ENCODE data around the gene USB1. TPM values are rescaled to one million over a fixed set of nuclear protein-coding genes. Genes with fewer than 3 reads are reported as not detected.

Gene USB1
- total RNA-seq, 4 donors from 2014 or later = 31.4 to 79.0 (median 60.0) TPM

DNA sequence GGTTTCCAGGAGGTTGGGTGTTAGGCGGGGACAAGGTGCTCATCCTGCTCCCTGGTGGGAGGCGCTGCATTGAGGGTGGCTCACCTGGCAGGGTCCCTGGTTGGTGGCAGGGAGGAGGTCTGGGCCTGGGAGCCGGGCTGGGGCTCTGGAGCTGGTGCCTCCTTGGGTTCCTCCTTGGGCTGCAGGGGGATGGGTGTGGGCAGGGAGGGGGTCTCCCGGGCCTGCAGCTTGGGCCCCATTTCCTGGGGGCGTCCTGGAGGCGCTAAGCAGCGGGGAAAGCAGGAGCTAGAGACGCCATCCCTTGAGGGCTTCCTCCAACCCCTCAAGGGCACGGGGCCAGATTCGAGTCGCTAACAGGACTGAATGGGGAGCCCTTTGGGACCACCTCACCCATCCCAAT lies 41.4 kb upstream of the USB1 start:
- TF ChIP-seq POLR2A (IDR thresholded peaks at IDR 0.05) = no peak
- TF ChIP-seq, protein P1, sequence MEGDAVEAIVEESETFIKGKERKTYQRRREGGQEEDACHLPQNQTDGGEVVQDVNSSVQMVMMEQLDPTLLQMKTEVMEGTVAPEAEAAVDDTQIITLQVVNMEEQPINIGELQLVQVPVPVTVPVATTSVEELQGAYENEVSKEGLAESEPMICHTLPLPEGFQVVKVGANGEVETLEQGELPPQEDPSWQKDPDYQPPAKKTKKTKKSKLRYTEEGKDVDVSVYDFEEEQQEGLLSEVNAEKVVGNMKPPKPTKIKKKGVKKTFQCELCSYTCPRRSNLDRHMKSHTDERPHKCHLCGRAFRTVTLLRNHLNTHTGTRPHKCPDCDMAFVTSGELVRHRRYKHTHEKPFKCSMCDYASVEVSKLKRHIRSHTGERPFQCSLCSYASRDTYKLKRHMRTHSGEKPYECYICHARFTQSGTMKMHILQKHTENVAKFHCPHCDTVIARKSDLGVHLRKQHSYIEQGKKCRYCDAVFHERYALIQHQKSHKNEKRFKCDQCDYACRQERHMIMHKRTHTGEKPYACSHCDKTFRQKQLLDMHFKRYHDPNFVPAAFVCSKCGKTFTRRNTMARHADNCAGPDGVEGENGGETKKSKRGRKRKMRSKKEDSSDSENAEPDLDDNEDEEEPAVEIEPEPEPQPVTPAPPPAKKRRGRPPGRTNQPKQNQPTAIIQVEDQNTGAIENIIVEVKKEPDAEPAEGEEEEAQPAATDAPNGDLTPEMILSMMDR (IDR thresholded peaks at IDR 0.05) = no peak
- intact Hi-C loops (cut with DNase I) = no loop called here
- WGBS, 2 donors = 81 to 82% methylated on average over 11 of the region's 11 CpGs

DNA sequence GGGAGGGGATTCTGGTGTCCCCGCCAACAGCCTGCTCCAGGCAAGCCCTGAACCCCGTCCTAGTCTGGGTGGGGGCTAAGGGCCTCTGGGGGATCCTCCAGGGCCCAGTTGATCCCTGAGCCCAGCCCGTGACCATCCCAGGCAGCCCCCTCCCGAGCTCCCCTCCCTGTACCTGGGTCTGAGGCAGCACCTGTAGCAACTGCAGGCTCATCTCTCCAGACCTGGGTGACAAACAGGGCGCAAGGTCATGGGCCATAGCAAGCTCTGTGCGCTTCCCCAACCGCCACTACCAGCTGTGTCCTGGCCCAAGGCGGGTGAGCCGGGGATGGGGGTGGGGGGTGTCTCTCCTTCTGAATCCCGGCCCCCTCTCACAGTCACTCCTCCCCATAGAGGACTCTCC lies 40.9 kb upstream of the USB1 start:
- Histone ChIP-seq H3K27me3 (no peaks in the 10 kb centered on the region), H3K36me3 (no peaks in the 10 kb centered on the region), H3K4me1 (no peaks in the 10 kb centered on the region), H3K9me3 (no peaks in the 10 kb centered on the region), H3K27ac (no peak overlapping the region), H3K4me3 (replicated peaks in 1 of 3) (no peak overlapping the region)
- DNase-seq = no peak
- TF ChIP-seq, protein P1 (IDR thresholded peaks at IDR 0.05) = no peak
- TF ChIP-seq POLR2A (IDR thresholded peaks at IDR 0.05) = no peak
- intact Hi-C loops (cut with DNase I) = no loop called here
- 81 to 83% methylated on average over 7 to 8 of the region's 10 CpGs for WGBS, 2 donors

More for the DNA sequence above, 41.4 kb upstream of the USB1 start:
- H3K36me3 ChIP-seq = no peaks in the 10 kb centered on the region
- H3K4me3 ChIP-seq (replicated peaks in 1 of 3) = no peak overlapping the region
- no peaks in the 10 kb centered on the region for H3K4me1 ChIP-seq
- no peaks in the 10 kb centered on the region for H3K27me3 ChIP-seq
- no peak overlapping the region for H3K27ac ChIP-seq
- no peak for DNase-seq
- no peaks in the 10 kb centered on the region for H3K9me3 ChIP-seq

DNA sequence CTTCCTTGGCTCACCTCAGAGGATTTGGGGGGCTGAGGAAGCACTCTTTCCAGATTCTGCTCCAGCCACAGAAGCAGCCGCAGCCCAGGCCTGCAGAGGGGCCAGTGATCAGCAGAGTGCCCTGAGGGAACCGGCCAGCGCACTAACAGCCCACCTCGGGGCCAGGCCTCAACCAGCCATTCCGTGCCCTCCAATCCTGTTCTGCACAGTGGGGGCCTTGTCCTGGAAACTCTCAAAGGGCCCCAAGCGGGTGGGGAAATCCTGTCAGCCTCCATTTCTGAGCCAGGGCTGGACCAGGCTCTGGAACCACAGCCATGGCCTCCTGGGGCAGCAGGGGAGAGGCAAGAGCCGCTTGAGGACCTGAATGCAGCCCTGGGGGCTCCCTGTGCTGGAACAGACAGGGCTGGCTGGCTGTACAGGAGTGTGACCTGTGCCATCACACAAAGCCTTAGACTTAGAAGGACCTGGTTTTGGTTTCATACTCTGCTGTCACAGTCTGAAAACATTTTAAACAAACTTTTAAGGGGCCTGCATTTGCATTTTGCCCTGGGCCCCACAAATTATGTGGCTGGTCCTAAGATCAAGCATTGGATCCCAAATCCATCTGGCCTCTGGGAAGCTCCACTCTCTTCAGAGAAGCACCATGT lies 40.3 kb upstream of the USB1 start:
- DNase-seq = no peak
- WGBS, 2 donors = 100% methylated on average over 2 of the region's 7 CpGs
- intact Hi-C loops (cut with DNase I) = no loop called here
- H3K36me3 ChIP-seq = no peaks in the 10 kb centered on the region
- no peaks in the 10 kb centered on the region for H3K27me3 ChIP-seq
- no peak for TF ChIP-seq POLR2A (IDR thresholded peaks at IDR 0.05)
- TF ChIP-seq, protein P1 (IDR thresholded peaks at IDR 0.05) = no peak
- no peak overlapping the region for H3K4me3 ChIP-seq (replicated peaks in 1 of 3)
- H3K27ac ChIP-seq = no peak overlapping the region
- H3K9me3 ChIP-seq = no peaks in the 10 kb centered on the region
- no peaks in the 10 kb centered on the region for H3K4me1 ChIP-seq

DNA sequence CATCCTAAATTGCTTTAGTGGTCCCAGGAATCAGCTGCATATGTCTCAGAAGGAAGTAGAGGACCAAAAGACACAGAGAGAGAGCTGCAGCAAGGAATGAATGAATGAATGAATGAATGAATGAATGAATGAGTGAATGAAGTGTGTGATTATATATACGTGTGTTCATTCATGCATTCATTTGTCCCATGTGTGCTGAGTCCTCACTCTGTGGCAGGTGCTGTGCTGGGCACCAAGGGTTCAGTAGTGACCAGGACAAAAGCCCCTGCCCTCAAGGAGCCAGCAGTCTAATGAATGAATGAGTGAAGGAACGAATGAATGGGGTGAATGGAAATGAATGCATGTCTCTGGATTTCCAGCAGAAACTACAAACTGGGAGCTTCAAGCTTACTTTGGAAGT lies 39.7 kb upstream of the USB1 start:
- Histone ChIP-seq H3K4me3 (replicated peaks in 1 of 3) (no peak overlapping the region), H3K27me3 (no peaks in the 10 kb centered on the region), H3K27ac (no peak overlapping the region), H3K36me3 (no peaks in the 10 kb centered on the region), H3K9me3 (no peaks in the 10 kb centered on the region), H3K4me1 (no peaks in the 10 kb centered on the region)
- no peak for TF ChIP-seq POLR2A (IDR thresholded peaks at IDR 0.05)
- TF ChIP-seq, protein P1 (IDR thresholded peaks at IDR 0.05) = no peak
- DNase-seq = no peak
- 68 to 76% methylated on average over 2 of the region's 2 CpGs for WGBS, 2 donors
- intact Hi-C loops (cut with DNase I) = no loop called here

DNA sequence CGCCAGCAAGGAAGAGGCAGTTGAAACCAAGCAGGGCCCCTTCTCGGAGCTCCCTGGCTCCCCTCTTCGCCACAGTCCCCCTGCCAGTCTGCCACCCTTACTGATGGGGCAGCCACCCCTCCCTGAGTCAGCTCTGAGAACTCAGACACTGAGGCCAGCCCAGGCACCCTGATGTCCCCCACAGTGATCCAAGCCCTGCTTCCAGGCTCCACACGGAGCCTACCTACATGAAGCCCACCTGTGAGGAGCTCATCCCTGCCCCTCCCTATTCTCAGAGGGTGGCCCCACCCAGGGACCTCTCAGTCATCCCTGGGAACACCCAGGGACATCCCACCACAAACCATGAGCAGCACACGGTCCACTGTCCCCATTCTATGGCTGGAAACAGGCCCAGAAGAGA lies 39.2 kb upstream of the USB1 start:
- no peak for DNase-seq
- Histone ChIP-seq H3K4me3 (replicated peaks in 1 of 3) (no peak overlapping the region), H3K9me3 (no peaks in the 10 kb centered on the region), H3K36me3 (no peaks in the 10 kb centered on the region), H3K4me1 (no peaks in the 10 kb centered on the region), H3K27me3 (no peaks in the 10 kb centered on the region), H3K27ac (no peak overlapping the region)
- WGBS, 2 donors = 72 to 79% methylated on average over 3 to 5 of the region's 5 CpGs
- intact Hi-C loops (cut with DNase I) = no loop called here
- no peak for TF ChIP-seq POLR2A (IDR thresholded peaks at IDR 0.05)
- TF ChIP-seq, protein P1 (IDR thresholded peaks at IDR 0.05) = no peak

Measured in thyroid gland (tissue), 4 donors.